ENCODE measurements around the gene SSX2. TPM values are rescaled to one million over a fixed set of nuclear protein-coding genes. Genes with fewer than 3 reads are reported as not detected.
"Not testable (repeated sequence)": the region's sequence is repeated elsewhere in the genome, so short reads cannot be mapped to it uniquely, and the experiment has no call there.

SSX2 gene, protein sequence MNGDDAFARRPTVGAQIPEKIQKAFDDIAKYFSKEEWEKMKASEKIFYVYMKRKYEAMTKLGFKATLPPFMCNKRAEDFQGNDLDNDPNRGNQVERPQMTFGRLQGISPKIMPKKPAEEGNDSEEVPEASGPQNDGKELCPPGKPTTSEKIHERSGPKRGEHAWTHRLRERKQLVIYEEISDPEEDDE
- polyA plus RNA-seq (2013, experiment 1 of 4), result not detected
- not detected for polyA plus RNA-seq (2013, experiment 2 of 4)
- not detected for polyA plus RNA-seq (2013, experiment 3 of 4)
- polyA plus RNA-seq (2013, experiment 4 of 4), result not detected

DNA sequence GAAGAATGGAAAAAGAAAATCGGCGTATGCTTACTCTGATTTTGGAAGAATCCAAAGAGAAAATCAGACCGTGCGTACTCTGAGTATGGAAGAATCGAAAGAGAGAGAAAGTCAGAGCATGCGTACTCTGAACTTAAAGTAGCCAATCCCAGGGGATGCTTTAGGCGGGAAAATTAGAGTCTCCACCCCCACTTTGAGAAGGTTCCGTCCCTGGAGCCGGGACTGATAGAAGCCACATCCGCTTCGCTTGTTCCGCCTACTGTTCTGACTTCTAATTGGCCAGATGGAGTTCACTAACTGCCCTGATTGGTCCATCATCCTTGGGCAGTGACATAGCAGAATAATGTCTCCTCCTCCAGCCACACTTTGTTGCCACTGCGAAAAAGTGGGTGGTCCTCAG lies at the start of gene SSX2:
Gene SSX2 (minus strand): TSS at position 101 of the 400 bp plus-strand sequence. CDS start 1,429 bp downstream, outside the sequence.
- H3K36me3 ChIP-seq (ENCODE audit: control insufficient read depth, insufficient read depth, low read length); H3K27ac ChIP-seq (ENCODE audit: insufficient read depth, low read depth, low read length, poor library complexity, severe bottlenecking); H3K27me3 ChIP-seq (ENCODE audit: control insufficient read depth, insufficient read depth, low read length, poor library complexity, severe bottlenecking); H3K9me3 ChIP-seq (ENCODE audit: control insufficient read depth, low read length); H3K4me3 ChIP-seq (ENCODE audit: insufficient read depth, low read depth, low read length); H3K4me1 ChIP-seq (ENCODE audit: control insufficient read depth, insufficient read depth, low read length): not testable (repeated sequence)
- no CpG with 5 or more reads among the region's 13 CpGs for WGBS, 2 experiments

DNA sequence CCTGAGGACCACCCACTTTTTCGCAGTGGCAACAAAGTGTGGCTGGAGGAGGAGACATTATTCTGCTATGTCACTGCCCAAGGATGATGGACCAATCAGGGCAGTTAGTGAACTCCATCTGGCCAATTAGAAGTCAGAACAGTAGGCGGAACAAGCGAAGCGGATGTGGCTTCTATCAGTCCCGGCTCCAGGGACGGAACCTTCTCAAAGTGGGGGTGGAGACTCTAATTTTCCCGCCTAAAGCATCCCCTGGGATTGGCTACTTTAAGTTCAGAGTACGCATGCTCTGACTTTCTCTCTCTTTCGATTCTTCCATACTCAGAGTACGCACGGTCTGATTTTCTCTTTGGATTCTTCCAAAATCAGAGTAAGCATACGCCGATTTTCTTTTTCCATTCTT lies 44.0 kb upstream of the SSX2 start, which contains the start of gene SSX2B:
Gene SSX2B (plus strand): TSS at position 301 of the 400 bp plus-strand sequence. CDS start 1,429 bp downstream, outside the sequence.
- H3K4me3 ChIP-seq (ENCODE audit: insufficient read depth, low read depth, low read length); H3K9me3 ChIP-seq (ENCODE audit: control insufficient read depth, low read length); H3K36me3 ChIP-seq (ENCODE audit: control insufficient read depth, insufficient read depth, low read length); H3K27ac ChIP-seq (ENCODE audit: insufficient read depth, low read depth, low read length, poor library complexity, severe bottlenecking); H3K4me1 ChIP-seq (ENCODE audit: control insufficient read depth, insufficient read depth, low read length); H3K27me3 ChIP-seq (ENCODE audit: control insufficient read depth, insufficient read depth, low read length, poor library complexity, severe bottlenecking): not testable (repeated sequence)
- WGBS, 2 experiments, result no CpG with 5 or more reads among the region's 13 CpGs

DNA sequence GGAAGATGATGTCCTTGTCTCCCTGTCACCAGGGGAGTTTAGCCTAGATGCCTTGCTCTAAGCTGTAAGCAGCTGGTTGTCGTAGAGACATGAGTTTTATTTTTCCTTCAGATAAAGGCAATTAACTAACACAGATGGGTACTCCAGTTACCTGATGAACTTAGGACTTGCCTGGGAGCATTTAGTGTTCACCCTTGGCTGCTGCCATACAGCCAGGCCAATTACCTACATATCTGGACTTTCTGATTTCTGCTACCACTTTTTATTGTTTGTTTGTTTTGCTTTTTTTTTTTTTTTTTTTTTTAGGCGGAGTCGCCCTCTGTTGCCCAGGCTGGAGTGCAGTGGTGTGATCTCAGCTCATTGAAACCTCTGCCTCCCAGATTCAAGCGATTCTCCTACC lies 14.9 kb downstream of the SSX2 start:
- not testable (repeated sequence) for H3K36me3 ChIP-seq (ENCODE audit: control insufficient read depth, insufficient read depth, low read length); H3K27ac ChIP-seq (ENCODE audit: insufficient read depth, low read depth, low read length, poor library complexity, severe bottlenecking)
- 80% methylated on average over 1 of the region's 4 CpGs; no CpG with 5 or more reads in 1 of the 2 experiments for WGBS, 2 experiments

DNA sequence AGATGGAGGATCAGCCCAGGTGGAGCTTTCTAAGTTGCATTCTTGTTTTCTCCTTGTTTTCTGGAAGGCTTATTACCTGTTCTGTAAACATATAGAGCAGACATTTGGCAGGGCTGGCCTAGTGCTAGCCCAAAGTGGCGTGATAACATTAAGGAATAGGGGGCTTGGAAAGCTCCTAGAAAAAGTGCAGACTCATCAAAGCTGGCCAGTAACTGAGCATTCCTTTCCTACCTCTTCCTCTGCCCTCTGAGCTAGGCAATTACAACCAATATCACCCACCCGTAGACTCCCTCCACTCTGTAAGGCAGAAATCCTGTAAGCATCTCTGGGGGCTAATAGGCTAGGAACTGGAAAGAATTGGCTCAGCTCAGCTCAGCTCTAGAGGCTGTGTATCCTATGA lies 44.8 kb downstream of the SSX2 start:
- not testable (repeated sequence) for H3K4me1 ChIP-seq (ENCODE audit: control insufficient read depth, insufficient read depth, low read length); H3K36me3 ChIP-seq (ENCODE audit: control insufficient read depth, insufficient read depth, low read length); H3K27me3 ChIP-seq (ENCODE audit: control insufficient read depth, insufficient read depth, low read length, poor library complexity, severe bottlenecking); H3K27ac ChIP-seq (ENCODE audit: insufficient read depth, low read depth, low read length, poor library complexity, severe bottlenecking); H3K4me3 ChIP-seq (ENCODE audit: insufficient read depth, low read depth, low read length); H3K9me3 ChIP-seq (ENCODE audit: control insufficient read depth, low read length)
- 86 to 91% methylated on average over 1 of the region's 2 CpGs for WGBS, 2 experiments

More for the DNA sequence above, 14.9 kb downstream of the SSX2 start:
- not testable (repeated sequence) for H3K27me3 ChIP-seq (ENCODE audit: control insufficient read depth, insufficient read depth, low read length, poor library complexity, severe bottlenecking); H3K9me3 ChIP-seq (ENCODE audit: control insufficient read depth, low read length); H3K4me1 ChIP-seq (ENCODE audit: control insufficient read depth, insufficient read depth, low read length); H3K4me3 ChIP-seq (ENCODE audit: insufficient read depth, low read depth, low read length)

DNA sequence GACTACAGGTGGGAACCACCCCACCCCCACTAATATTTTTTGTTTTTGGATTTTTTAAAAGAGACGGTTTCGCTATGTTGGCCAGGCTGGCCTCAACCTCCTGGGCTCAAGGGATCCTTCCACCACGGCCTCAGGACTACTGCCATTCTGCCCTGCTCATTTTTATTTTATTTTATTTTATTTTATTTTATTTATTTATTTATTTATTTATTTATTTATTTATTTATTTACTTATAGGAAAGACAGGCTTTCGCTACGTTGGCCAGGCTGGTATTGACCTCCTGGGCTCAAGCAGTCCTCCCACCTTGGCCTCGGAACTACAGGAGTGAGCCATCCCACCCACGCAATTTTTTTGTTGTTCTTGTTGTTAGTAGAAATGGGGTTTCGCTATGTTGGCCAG lies 51.5 kb downstream of the SSX2 start:
- not testable (repeated sequence) for H3K27ac ChIP-seq (ENCODE audit: insufficient read depth, low read depth, low read length, poor library complexity, severe bottlenecking); H3K4me1 ChIP-seq (ENCODE audit: control insufficient read depth, insufficient read depth, low read length); H3K4me3 ChIP-seq (ENCODE audit: insufficient read depth, low read depth, low read length); H3K9me3 ChIP-seq (ENCODE audit: control insufficient read depth, low read length); H3K27me3 ChIP-seq (ENCODE audit: control insufficient read depth, insufficient read depth, low read length, poor library complexity, severe bottlenecking); H3K36me3 ChIP-seq (ENCODE audit: control insufficient read depth, insufficient read depth, low read length)
- WGBS, 2 experiments, result 84 to 93% methylated on average over 2 to 3 of the region's 8 CpGs

DNA sequence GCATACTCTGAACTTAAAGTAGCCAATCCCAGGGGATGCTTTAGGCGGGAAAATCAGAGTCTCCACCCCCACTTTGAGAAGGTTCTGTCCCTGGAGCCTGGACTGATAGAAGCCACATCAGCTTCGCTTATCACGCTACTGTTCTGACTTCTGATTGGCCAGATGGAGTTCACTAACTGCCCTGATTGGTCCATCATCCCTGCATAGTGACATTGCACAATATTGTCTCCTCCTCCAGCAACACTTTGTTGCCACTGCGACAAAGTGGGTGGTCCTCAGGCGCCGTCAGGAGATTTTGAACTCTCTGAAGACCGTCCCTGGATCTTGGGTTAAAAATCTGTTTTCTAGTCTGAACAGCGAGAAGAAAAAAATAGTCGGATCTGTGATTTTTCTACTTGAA lies 52.2 kb downstream of the SSX2 start, which contains the start of gene SSX7:
Gene SSX7 (minus strand): TSS at position 101 of the 400 bp plus-strand sequence. CDS start 1,428 bp downstream, outside the sequence.
- H3K36me3 ChIP-seq (ENCODE audit: control insufficient read depth, insufficient read depth, low read length); H3K4me3 ChIP-seq (ENCODE audit: insufficient read depth, low read depth, low read length); H3K27me3 ChIP-seq (ENCODE audit: control insufficient read depth, insufficient read depth, low read length, poor library complexity, severe bottlenecking); H3K27ac ChIP-seq (ENCODE audit: insufficient read depth, low read depth, low read length, poor library complexity, severe bottlenecking); H3K9me3 ChIP-seq (ENCODE audit: control insufficient read depth, low read length); H3K4me1 ChIP-seq (ENCODE audit: control insufficient read depth, insufficient read depth, low read length): not testable (repeated sequence)
- 91 to 92% methylated on average over 9 of the region's 9 CpGs for WGBS, 2 experiments

DNA sequence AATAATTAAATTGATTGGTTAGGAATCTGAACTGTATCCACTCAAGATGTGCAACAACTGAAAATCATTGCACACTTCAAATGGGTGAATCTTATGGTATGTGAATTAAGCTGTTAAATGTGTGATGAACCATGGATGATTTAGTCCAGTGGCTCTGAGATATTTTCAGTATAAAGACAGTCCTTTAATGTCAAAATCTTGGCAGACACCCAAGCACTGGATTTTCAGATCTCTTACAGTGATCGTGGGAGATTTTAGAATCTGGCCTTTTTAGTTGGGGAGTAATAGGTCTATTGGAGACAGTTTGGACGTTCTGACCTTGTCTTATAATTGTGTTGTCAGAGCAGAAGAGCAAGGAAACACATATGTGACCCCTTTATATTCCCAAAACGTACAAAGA lies 56.3 kb downstream of the SSX2 start:
- not testable (repeated sequence) for H3K27ac ChIP-seq (ENCODE audit: insufficient read depth, low read depth, low read length, poor library complexity, severe bottlenecking); H3K36me3 ChIP-seq (ENCODE audit: control insufficient read depth, insufficient read depth, low read length); H3K4me3 ChIP-seq (ENCODE audit: insufficient read depth, low read depth, low read length); H3K27me3 ChIP-seq (ENCODE audit: control insufficient read depth, insufficient read depth, low read length, poor library complexity, severe bottlenecking); H3K4me1 ChIP-seq (ENCODE audit: control insufficient read depth, insufficient read depth, low read length); H3K9me3 ChIP-seq (ENCODE audit: control insufficient read depth, low read length)
- WGBS, 2 experiments, result 77 to 80% methylated on average over 2 to 3 of the region's 3 CpGs

DNA sequence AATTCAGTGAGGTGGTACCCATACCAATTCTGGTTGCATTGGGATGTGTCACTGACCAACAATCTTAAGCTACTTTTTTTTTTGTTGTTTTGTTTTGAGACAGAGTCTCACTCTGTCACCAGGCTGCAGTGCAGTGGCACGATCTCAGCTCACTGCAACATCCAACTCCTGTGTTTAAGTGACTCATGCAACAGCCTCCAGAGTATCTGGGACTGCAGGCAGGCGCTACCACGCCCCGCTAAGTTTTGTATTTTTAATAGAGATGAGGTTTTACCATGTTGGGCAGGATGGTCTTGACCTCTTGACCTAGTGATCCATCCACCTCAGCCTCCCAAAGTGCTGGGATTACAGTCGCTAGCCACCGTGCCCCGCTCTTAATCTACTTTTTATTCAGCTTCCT lies 58.0 kb downstream of the SSX2 start:
- not testable (repeated sequence) for H3K4me3 ChIP-seq (ENCODE audit: insufficient read depth, low read depth, low read length); H3K36me3 ChIP-seq (ENCODE audit: control insufficient read depth, insufficient read depth, low read length); H3K27ac ChIP-seq (ENCODE audit: insufficient read depth, low read depth, low read length, poor library complexity, severe bottlenecking); H3K9me3 ChIP-seq (ENCODE audit: control insufficient read depth, low read length); H3K27me3 ChIP-seq (ENCODE audit: control insufficient read depth, insufficient read depth, low read length, poor library complexity, severe bottlenecking); H3K4me1 ChIP-seq (ENCODE audit: control insufficient read depth, insufficient read depth, low read length)
- WGBS, 2 experiments, result 86% methylated on average over 4 of the region's 7 CpGs
